Duodenal mucosa (tissue), 2 donors: ENCODE data around the gene OR8G1.
"Not testable (repeated sequence)": the region's sequence is repeated elsewhere in the genome, so short reads cannot be mapped to it uniquely, and the experiment has no call there.

Experiments
- H3K27ac ChIP-seq: one replicate; pipeline ENCODE4 v1.7.0; 2013; ENCODE audit warnings: low read depth, low read length
- H3K27me3 ChIP-seq, 2 donors: one replicate each; pipeline ENCODE4 v1.7.0; 2013; ENCODE audit warnings: low read length in 2 of 2, control low read depth in 1 of 2; ENCODE audit not compliant: insufficient read depth in 2 of 2, control insufficient read depth in 1 of 2
- H3K36me3 ChIP-seq, 2 donors: one replicate each; pipeline ENCODE4 v1.7.0; 2013; ENCODE audit warnings: low read length in 2 of 2, control low read depth in 1 of 2; ENCODE audit not compliant: insufficient read depth in 2 of 2, control insufficient read depth in 1 of 2
- H3K4me1 ChIP-seq, 2 donors: one replicate each; pipeline ENCODE4 v1.7.0; 2013; ENCODE audit warnings: low read length in 2 of 2, control low read depth in 1 of 2; ENCODE audit not compliant: insufficient read depth in 2 of 2, control insufficient read depth in 1 of 2
- H3K4me3 ChIP-seq, 2 donors: one replicate each; pipeline ENCODE4 v1.7.0; 2013; ENCODE audit warnings: low read length in 2 of 2, low read depth in 1 of 2
- H3K9ac ChIP-seq, 2 donors: one replicate each; pipeline ENCODE4 v1.7.0; 2013; ENCODE audit warnings: low read length in 2 of 2, low read depth in 1 of 2
- H3K9me3 ChIP-seq, 2 donors: one replicate each; pipeline ENCODE4 v1.7.0; 2013; ENCODE audit warnings: low read length in 2 of 2, control low read depth in 1 of 2; ENCODE audit not compliant: control insufficient read depth in 1 of 2

Gene OR8G1

GRCh38 chr11:124204008-124204407 lies 36.9 kb upstream of the OR8G1 start:
- no peaks in the 10 kb centered on the region for H3K4me1 ChIP-seq
- no peak overlapping the region for H3K4me3 ChIP-seq
- H3K9me3 ChIP-seq, result no peaks in the 10 kb centered on the region
- H3K27ac ChIP-seq, result no peak overlapping the region
- H3K36me3 ChIP-seq, result no peaks in the 10 kb centered on the region
- no peaks in the 10 kb centered on the region for H3K27me3 ChIP-seq
- no peak overlapping the region for H3K9ac ChIP-seq

GRCh38 chr11:124207102-124207792 lies 33.6 kb upstream of the OR8G1 start:
- no peaks in the 10 kb centered on the region for H3K9me3 ChIP-seq
- H3K36me3 ChIP-seq, result no peaks in the 10 kb centered on the region
- H3K4me1 ChIP-seq, result no peaks in the 10 kb centered on the region
- no peak overlapping the region for H3K4me3 ChIP-seq
- no peaks in the 10 kb centered on the region for H3K27me3 ChIP-seq
- no peak overlapping the region for H3K9ac ChIP-seq
- no peak overlapping the region for H3K27ac ChIP-seq

- Histone ChIP-seq H3K36me3 (no peaks in the 10 kb centered on the region), H3K9ac (no peak overlapping the region), H3K27ac (no peak overlapping the region), H3K9me3 (no peaks in the 10 kb centered on the region), H3K27me3 (no peaks in the 10 kb centered on the region), H3K4me3 (no peak overlapping the region), H3K4me1 (no peaks in the 10 kb centered on the region)
Observed at GRCh38 chr11:124209824-124210357, 31.0 kb upstream of the OR8G1 start.

- no peaks in the 10 kb centered on the region for H3K27me3 ChIP-seq
- no peaks in the 10 kb centered on the region for H3K9me3 ChIP-seq
- H3K4me3 ChIP-seq, result no peak overlapping the region
- H3K9ac ChIP-seq, result no peak overlapping the region
- no peak overlapping the region for H3K27ac ChIP-seq
- no peaks in the 10 kb centered on the region for H3K36me3 ChIP-seq
- H3K4me1 ChIP-seq, result no peaks in the 10 kb centered on the region
Observed at GRCh38 chr11:124210421-124210820, 30.5 kb upstream of the OR8G1 start.

GRCh38 chr11:124211321-124211720 lies 29.6 kb upstream of the OR8G1 start:
- Histone ChIP-seq H3K9me3 (no peaks in the 10 kb centered on the region), H3K4me1 (no peaks in the 10 kb centered on the region), H3K27ac (no peak overlapping the region), H3K36me3 (no peaks in the 10 kb centered on the region), H3K9ac (no peak overlapping the region), H3K4me3 (no peak overlapping the region), H3K27me3 (no peaks in the 10 kb centered on the region)

GRCh38 chr11:124214027-124214426 lies 26.9 kb upstream of the OR8G1 start:
- Histone ChIP-seq H3K27ac (no peak overlapping the region), H3K36me3 (no peaks in the 10 kb centered on the region), H3K4me1 (no peaks in the 10 kb centered on the region), H3K27me3 (no peaks in the 10 kb centered on the region), H3K9me3 (no peaks in the 10 kb centered on the region), H3K9ac (no peak overlapping the region), H3K4me3 (no peak overlapping the region)

- Histone ChIP-seq H3K27ac (no peak overlapping the region), H3K36me3 (no peaks in the 10 kb centered on the region), H3K4me1 (no peaks in the 10 kb centered on the region)
Observed at GRCh38 chr11:124219126-124219525, 21.8 kb upstream of the OR8G1 start.

GRCh38 chr11:124222407-124222806 lies 18.5 kb upstream of the OR8G1 start:
- H3K9me3 ChIP-seq, result no peaks in the 10 kb centered on the region
- H3K9ac ChIP-seq, result no peak overlapping the region
- H3K27ac ChIP-seq, result no peak overlapping the region
- no peaks in the 10 kb centered on the region for H3K36me3 ChIP-seq
- H3K27me3 ChIP-seq, result no peaks in the 10 kb centered on the region
- no peaks in the 10 kb centered on the region for H3K4me1 ChIP-seq
- no peak overlapping the region for H3K4me3 ChIP-seq

More at GRCh38 chr11:124219126-124219525, 21.8 kb upstream of the OR8G1 start:
- H3K27me3 ChIP-seq, result no peaks in the 10 kb centered on the region
- no peaks in the 10 kb centered on the region for H3K9me3 ChIP-seq
- H3K9ac ChIP-seq, result no peak overlapping the region
- no peak overlapping the region for H3K4me3 ChIP-seq

GRCh38 chr11:124224618-124225423 lies 16.1 kb upstream of the OR8G1 start:
- H3K9me3 ChIP-seq, H3K27ac ChIP-seq, H3K9ac ChIP-seq, H3K36me3 ChIP-seq, H3K27me3 ChIP-seq, H3K4me1 ChIP-seq, H3K4me3 ChIP-seq: not testable (repeated sequence)

GRCh38 chr11:124225471-124225870 lies 15.4 kb upstream of the OR8G1 start:
- no peaks in the 10 kb centered on the region for H3K36me3 ChIP-seq
- no peaks in the 10 kb centered on the region for H3K9me3 ChIP-seq
- H3K4me3 ChIP-seq, result no peak overlapping the region
- H3K27me3 ChIP-seq, result no peaks in the 10 kb centered on the region
- no peaks in the 10 kb centered on the region for H3K4me1 ChIP-seq
- no peak overlapping the region for H3K27ac ChIP-seq
- H3K9ac ChIP-seq, result no peak overlapping the region
